Mucosa of descending colon (tissue), 3 donors: ENCODE results near the gene RAB15. TPM values are rescaled to one million over a fixed set of nuclear protein-coding genes. Genes with fewer than 3 reads are reported as not detected.
"Not testable (repeated sequence)": the region's sequence is repeated elsewhere in the genome, so short reads cannot be mapped to it uniquely, and the experiment has no call there.

Experiments
- ATAC-seq: fragments of 200-7000 bp; cut with Tn5 transposase; one replicate; pipeline ENCODE4 v1.9.1; 2020; ENCODE audit warnings: mild to moderate bottlenecking, moderate library complexity
- DNase-seq, 3 donors: peaks; one replicate each; pipeline ENCODE4 v3.0.0-alpha.2; 2020
- H3K36me3 ChIP-seq: fragments of 200-600 bp; one replicate; pipeline ENCODE4 v1.8.0; 2021; ENCODE audit warnings: low read depth, mild to moderate bottlenecking
- H3K4me1 ChIP-seq: fragments of 200-600 bp; one replicate; pipeline ENCODE4 v1.8.0; 2021; ENCODE audit warnings: low read depth, mild to moderate bottlenecking
- H3K4me3 ChIP-seq: fragments of 200-600 bp; one replicate; pipeline ENCODE4 v1.8.0; 2021; ENCODE audit warnings: mild to moderate bottlenecking
- H3K9me3 ChIP-seq: fragments of 200-600 bp; one replicate; pipeline ENCODE4 v1.8.0; 2021; ENCODE audit warnings: mild to moderate bottlenecking
- intact Hi-C, 2 donors: fragments of 100-400 bp; cut with DNase I in 1 of 2; cut with micrococcal nuclease in 1 of 2; formaldehyde crosslinking; loops; one replicate each; pipeline versions ENCODE4 v1.11.0 to v1.11.1; 2022; cut with DNase I, micrococcal nuclease
- total RNA-seq, 3 donors: library from RNA; stranded (reverse); fragmentation: NEBNext Ultra II Directional in 2 of 3; extraction: Animal tissue kit (Norgen Biotek cat#: 25700) in 2 of 3; gene quantifications; one replicate each; pipeline versions ENCODE4 v1.2.1 to v1.2.4, GENCODE V29; 2021 to 2023
- TF ChIP-seq, protein P1 (sequence below): fragments of 200-600 bp; IDR thresholded peaks from one replicate; pipeline ENCODE4 v1.8.0; 2022; ENCODE audit warnings: antibody characterized with exemption, mild to moderate bottlenecking
- donor health status: DM: no; HTN: no; CAD: no; lungs with moderate emphysema.
- donor health status: DM: no; HTN: no; CAD: no.
- donor health status: DM: no; HTN: yes; CAD: no.

Gene RAB15
- total RNA-seq, 3 donors from 2014 or later: 21.2 to 46.1 (median 24.0) TPM

DNA sequence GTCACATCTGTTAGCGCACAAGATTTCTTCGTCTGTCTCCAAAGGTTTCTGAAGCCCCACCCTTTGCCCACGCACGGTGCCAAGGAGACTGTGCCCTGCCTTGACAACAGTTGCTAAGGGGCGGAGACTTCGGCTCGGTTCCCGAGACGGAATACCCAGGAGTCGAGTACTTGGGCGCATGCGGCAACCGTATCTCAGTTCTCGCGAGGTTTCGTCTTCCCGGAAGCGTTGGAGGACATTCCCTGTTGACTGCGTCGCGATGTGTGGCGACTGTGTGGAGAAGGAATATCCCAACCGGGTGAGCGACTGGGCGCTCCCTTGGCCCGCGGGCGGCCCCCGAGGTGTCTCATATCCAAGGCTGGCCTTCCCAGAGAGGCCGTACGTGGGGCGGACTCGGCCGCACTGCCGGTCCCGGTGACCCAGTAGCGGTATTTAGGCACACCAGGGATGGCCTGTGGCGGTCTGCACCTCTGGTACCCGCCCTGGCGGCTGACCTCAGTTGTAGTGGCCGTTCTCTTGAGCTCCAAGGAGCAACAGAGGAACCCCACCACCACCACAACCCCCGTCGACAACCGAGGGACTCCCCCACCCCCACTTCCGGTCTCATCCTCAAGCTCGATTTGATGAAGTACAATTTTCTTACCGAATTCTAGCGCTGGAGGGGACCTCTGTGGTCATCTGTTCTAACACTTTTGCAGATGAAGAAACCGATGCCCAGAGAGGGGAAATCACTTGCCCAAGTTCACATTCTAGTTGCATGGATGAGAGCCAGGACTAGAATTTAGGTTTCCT, 57.7 kb downstream of the RAB15 start, which contains the start of gene CHURC1:
Gene CHURC1, plus strand, starts transcription at position 219 of the 792 bp plus-strand sequence. Its CDS starts 41 bp downstream, at position 260.
- H3K9me3 ChIP-seq: no peaks in the 10 kb centered on the region
- intact Hi-C loops: no loop called here
- DNase-seq: peak; percentile 99 to 100 (median 99)
- TF ChIP-seq, protein P1, sequence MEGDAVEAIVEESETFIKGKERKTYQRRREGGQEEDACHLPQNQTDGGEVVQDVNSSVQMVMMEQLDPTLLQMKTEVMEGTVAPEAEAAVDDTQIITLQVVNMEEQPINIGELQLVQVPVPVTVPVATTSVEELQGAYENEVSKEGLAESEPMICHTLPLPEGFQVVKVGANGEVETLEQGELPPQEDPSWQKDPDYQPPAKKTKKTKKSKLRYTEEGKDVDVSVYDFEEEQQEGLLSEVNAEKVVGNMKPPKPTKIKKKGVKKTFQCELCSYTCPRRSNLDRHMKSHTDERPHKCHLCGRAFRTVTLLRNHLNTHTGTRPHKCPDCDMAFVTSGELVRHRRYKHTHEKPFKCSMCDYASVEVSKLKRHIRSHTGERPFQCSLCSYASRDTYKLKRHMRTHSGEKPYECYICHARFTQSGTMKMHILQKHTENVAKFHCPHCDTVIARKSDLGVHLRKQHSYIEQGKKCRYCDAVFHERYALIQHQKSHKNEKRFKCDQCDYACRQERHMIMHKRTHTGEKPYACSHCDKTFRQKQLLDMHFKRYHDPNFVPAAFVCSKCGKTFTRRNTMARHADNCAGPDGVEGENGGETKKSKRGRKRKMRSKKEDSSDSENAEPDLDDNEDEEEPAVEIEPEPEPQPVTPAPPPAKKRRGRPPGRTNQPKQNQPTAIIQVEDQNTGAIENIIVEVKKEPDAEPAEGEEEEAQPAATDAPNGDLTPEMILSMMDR: peak; percentile 1
- peaks cover 11% of the 10 kb centered on the region for H3K4me1 ChIP-seq
- ATAC-seq: peak; percentile 100
- no peaks in the 10 kb centered on the region for H3K36me3 ChIP-seq
- peak within 1 kb of the TSS; percentile 96 for H3K4me3 ChIP-seq

GRCh38 chr14:64913477-64913876, 58.7 kb downstream of the RAB15 start:
- peaks cover 11% of the 10 kb centered on the region for H3K4me1 ChIP-seq
- H3K9me3 ChIP-seq, ATAC-seq, H3K36me3 ChIP-seq, intact Hi-C loops, H3K4me3 ChIP-seq, DNase-seq: not testable (repeated sequence)

GRCh38 chr14:64912261-64912660, 59.9 kb downstream of the RAB15 start:
- Histone ChIP-seq H3K36me3 (no peaks in the 10 kb centered on the region), H3K4me3 (no peak overlapping the region), H3K4me1 (peaks cover 11% of the 10 kb centered on the region), H3K9me3 (no peaks in the 10 kb centered on the region)
- ATAC-seq (no peak), DNase-seq (no peak)
- intact Hi-C loops: no loop called here
- TF ChIP-seq, protein P1: no peak

GRCh38 chr14:64910847-64911495, 61.2 kb downstream of the RAB15 start:
- TF ChIP-seq, protein P1: peak; percentile 42
- Histone ChIP-seq H3K36me3 (no peaks in the 10 kb centered on the region), H3K4me3 (no peak overlapping the region), H3K9me3 (no peaks in the 10 kb centered on the region), H3K4me1 (peaks cover 11% of the 10 kb centered on the region)
- ATAC-seq: no peak
- intact Hi-C loops: no loop called here
- no peak for DNase-seq

GRCh38 chr14:64906022-64906421, 66.1 kb downstream of the RAB15 start:
- intact Hi-C loops: no loop called here
- no peaks in the 10 kb centered on the region for H3K4me1 ChIP-seq
- no peaks in the 10 kb centered on the region for H3K9me3 ChIP-seq
- TF ChIP-seq, protein P1: no peak
- no peaks in the 10 kb centered on the region for H3K36me3 ChIP-seq
- no peak overlapping the region for H3K4me3 ChIP-seq
- ATAC-seq (no peak), DNase-seq (no peak)

DNA sequence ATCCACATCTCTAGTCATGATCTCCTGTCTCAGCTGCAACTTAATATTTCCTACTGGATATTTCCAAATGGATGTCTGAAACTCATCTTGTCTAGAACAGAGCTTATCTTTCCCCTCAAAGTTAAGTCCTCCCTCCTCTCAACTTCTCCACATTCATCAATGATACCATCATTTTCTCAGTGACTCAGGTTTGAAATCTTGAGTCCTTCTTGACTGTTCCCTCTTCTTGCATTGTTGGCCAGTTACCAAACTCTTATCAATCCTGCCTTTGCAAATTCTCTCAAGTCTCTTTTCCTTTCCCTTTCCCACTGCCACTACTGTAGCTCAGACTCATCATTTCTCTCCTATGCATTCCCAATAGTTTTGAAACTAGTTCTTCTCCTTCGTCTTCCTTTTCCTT, 72.2 kb downstream of the RAB15 start:
- TF ChIP-seq, protein P1: no peak
- no peak for DNase-seq
- no peak overlapping the region for H3K4me3 ChIP-seq
- no peaks in the 10 kb centered on the region for H3K36me3 ChIP-seq
- H3K9me3 ChIP-seq: no peaks in the 10 kb centered on the region
- no peaks in the 10 kb centered on the region for H3K4me1 ChIP-seq
- no peak for ATAC-seq
- intact Hi-C loops: loop anchor here in 1 of 2 donors (10.0 kb wide), 1 partner anchor 75 kb away; no protein-coding TSS in a partner anchor
